Suprapubic skin (tissue), 4 donors: ENCODE data around the gene CAMTA1. TPM values are rescaled to one million over a fixed set of nuclear protein-coding genes. Genes with fewer than 3 reads are reported as not detected.

ENCODE experiments used
- DNase-seq, 2 donors: peaks; one replicate each; pipeline ENCODE4 v3.0.0-alpha.2; 2019; ENCODE audit warnings: low spot score in 2 of 2
- H3K27ac ChIP-seq: fragments of 200-600 bp; sonication (generic); one replicate; pipeline ENCODE4 v1.5.1; 2019
- H3K27me3 ChIP-seq: fragments of 200-600 bp; sonication (generic); one replicate; pipeline ENCODE4 v1.5.1; 2019
- H3K36me3 ChIP-seq: fragments of 200-600 bp; sonication (generic); one replicate; pipeline ENCODE4 v1.5.1; 2019
- H3K4me1 ChIP-seq: fragments of 200-600 bp; sonication (generic); one replicate; pipeline ENCODE4 v1.5.1; 2019
- H3K4me3 ChIP-seq: fragments of 200-600 bp; sonication (generic); one replicate; pipeline ENCODE4 v1.5.1; 2019; ENCODE audit warnings: mild to moderate bottlenecking
- H3K9me3 ChIP-seq: fragments of 200-600 bp; sonication (generic); one replicate; pipeline ENCODE4 v1.5.1; 2019
- CTCF ChIP-seq, 2 donors: fragments of 200-600 bp in 1 of 2; fragments of 450-650 bp in 1 of 2; sonication (generic) in 1 of 2; IDR thresholded peaks; one replicate each; pipeline ENCODE4 v1.5.1; 2016 to 2019; ENCODE audit warnings: antibody characterized with exemption in 2 of 2, mild to moderate bottlenecking in 1 of 2, moderate library complexity in 1 of 2
- EP300 ChIP-seq: sonication (generic); formaldehyde crosslinking; IDR thresholded peaks from one replicate; pipeline ENCODE4 v1.6.1; 2017; ENCODE audit warnings: antibody characterized with exemption
- POLR2A ChIP-seq, 2 donors: fragments of 450-650 bp; IDR thresholded peaks; one replicate each; pipeline ENCODE4 v1.6.1; 2017; ENCODE audit warnings: antibody characterized with exemption in 2 of 2, mild to moderate bottlenecking in 2 of 2, moderate library complexity in 2 of 2
- POLR2AphosphoS5 ChIP-seq, 3 donors: sonication (generic); formaldehyde crosslinking; IDR thresholded peaks; one replicate each; pipeline ENCODE4 v1.6.1; 2017; ENCODE audit warnings: antibody characterized with exemption in 3 of 3
- WGBS: methylation state at CpG from one replicate; pipeline ENCODE4 v1.1.5; 2018; 5-methylcytosine and 5-hydroxymethylcytosine counted together
- total RNA-seq, 4 donors: library from RNA; depleted of rRNA; stranded (reverse); fragments of >200 nt; gene quantifications; one replicate each; pipeline ENCODE4 v1.1.0, GENCODE V29; 2016

CAMTA1 gene
- total RNA-seq, 4 donors from 2014 or later, result 40.4 to 54.1 (median 46.6) TPM

GRCh38 chr1:7434566-7434965 lies 649.3 kb downstream of the CAMTA1 start:
- Histone ChIP-seq H3K27me3 (no peaks in the 10 kb centered on the region), H3K36me3 (no peaks in the 10 kb centered on the region), H3K27ac (no peak overlapping the region), H3K4me1 (no peaks in the 10 kb centered on the region), H3K4me3 (no peak overlapping the region), H3K9me3 (no peaks in the 10 kb centered on the region)
- DNase-seq, result no peak
- WGBS, result 95% methylated on average over 5 of the region's 5 CpGs
- TF ChIP-seq POLR2A (IDR thresholded peaks at IDR 0.05) (no peak), CTCF (IDR thresholded peaks at IDR 0.05) (no peak)

- DNase-seq, result no peak
- H3K4me3 ChIP-seq, result no peak overlapping the region
- WGBS, result 80% methylated on average over 1 of the region's 14 CpGs
- H3K4me1 ChIP-seq, result no peaks in the 10 kb centered on the region
- TF ChIP-seq EP300 (no peak), POLR2AphosphoS5 (IDR thresholded peaks at IDR 0.05) (no peak), CTCF (IDR thresholded peaks at IDR 0.05) (no peak), POLR2A (IDR thresholded peaks at IDR 0.05) (no peak)
- H3K36me3 ChIP-seq, result no peaks in the 10 kb centered on the region
- H3K9me3 ChIP-seq, result no peaks in the 10 kb centered on the region
- H3K27ac ChIP-seq, result no peak overlapping the region
- H3K27me3 ChIP-seq, result no peaks in the 10 kb centered on the region
These were observed 650.2 kb downstream of the CAMTA1 start for GRCh38 chr1:7435276-7436055.

- TF ChIP-seq CTCF (IDR thresholded peaks at IDR 0.05) (no peak), EP300 (no peak), POLR2A (IDR thresholded peaks at IDR 0.05) (no peak), POLR2AphosphoS5 (IDR thresholded peaks at IDR 0.05) (no peak)
- H3K9me3 ChIP-seq, result no peaks in the 10 kb centered on the region
- H3K4me1 ChIP-seq, result no peaks in the 10 kb centered on the region
- no peaks in the 10 kb centered on the region for H3K27me3 ChIP-seq
- DNase-seq, result no peak
- no peak overlapping the region for H3K27ac ChIP-seq
- WGBS, result 91% methylated on average over 13 of the region's 20 CpGs
- H3K36me3 ChIP-seq, result no peaks in the 10 kb centered on the region
- H3K4me3 ChIP-seq, result no peak overlapping the region
These were observed 651.1 kb downstream of the CAMTA1 start for GRCh38 chr1:7436056-7437005.

GRCh38 chr1:7437036-7437435 lies 651.8 kb downstream of the CAMTA1 start:
- TF ChIP-seq POLR2A (IDR thresholded peaks at IDR 0.05) (no peak), POLR2AphosphoS5 (IDR thresholded peaks at IDR 0.05) (no peak), CTCF (IDR thresholded peaks at IDR 0.05) (no peak)
- Histone ChIP-seq H3K4me1 (no peaks in the 10 kb centered on the region), H3K27ac (no peak overlapping the region), H3K36me3 (no peaks in the 10 kb centered on the region), H3K9me3 (no peaks in the 10 kb centered on the region), H3K27me3 (no peaks in the 10 kb centered on the region), H3K4me3 (no peak overlapping the region)
- no peak for DNase-seq
- 94% methylated on average over 6 of the region's 9 CpGs for WGBS
